IPS-18c (cell line): Measurements from ENCODE around the gene SPNS2.

ENCODE experiments used
- H3K4me3 ChIP-seq: 2 replicates; pipeline ENCODE4 v1.7.0; 2013; ENCODE audit warnings: low read depth, mild to moderate bottlenecking, low read length, moderate library complexity; ENCODE audit not compliant: insufficient read depth
- H3K9me3 ChIP-seq: one replicate; pipeline ENCODE4 v1.6.1; 2013; ENCODE audit warnings: mild to moderate bottlenecking, low read length, moderate library complexity; ENCODE audit not compliant: control insufficient read depth, insufficient read depth

SPNS2 gene

GRCh38 chr17:4498461-4499397 is at the start of gene SPNS2:
TSS of gene SPNS2 (plus strand) at chr17:4498881. CDS start at chr17:4499048, 167 bp downstream.
- H3K9me3 ChIP-seq = no peaks in the 10 kb centered on the region
- peak within 1 kb of the TSS; percentile 64 for H3K4me3 ChIP-seq

GRCh38 chr17:4449736-4450135 is 48.9 kb upstream of the SPNS2 start:
- no peak overlapping the region for H3K4me3 ChIP-seq

GRCh38 chr17:4450710-4451316 is 47.9 kb upstream of the SPNS2 start:
- Histone ChIP-seq H3K4me3 (no peak overlapping the region), H3K9me3 (peaks cover 2% of the 10 kb centered on the region)

More at GRCh38 chr17:4449736-4450135, 48.9 kb upstream of the SPNS2 start:
- peaks cover 2% of the 10 kb centered on the region for H3K9me3 ChIP-seq

GRCh38 chr17:4453812-4454591 is 44.7 kb upstream of the SPNS2 start:
- peaks cover 2% of the 10 kb centered on the region for H3K9me3 ChIP-seq
- no peak overlapping the region for H3K4me3 ChIP-seq

- no peaks in the 10 kb centered on the region for H3K9me3 ChIP-seq
- H3K4me3 ChIP-seq = no peak overlapping the region
Observed at GRCh38 chr17:4460661-4461060, 38.0 kb upstream of the SPNS2 start.

- no peaks in the 10 kb centered on the region for H3K9me3 ChIP-seq
- no peak overlapping the region for H3K4me3 ChIP-seq
Observed at GRCh38 chr17:4463818-4464476, 34.7 kb upstream of the SPNS2 start.

GRCh38 chr17:4465786-4466185 is 32.9 kb upstream of the SPNS2 start:
- no peaks in the 10 kb centered on the region for H3K9me3 ChIP-seq

GRCh38 chr17:4467287-4467686 is 31.4 kb upstream of the SPNS2 start:
- Histone ChIP-seq H3K4me3 (no peak overlapping the region), H3K9me3 (no peaks in the 10 kb centered on the region)

More at GRCh38 chr17:4465786-4466185, 32.9 kb upstream of the SPNS2 start:
- no peak overlapping the region for H3K4me3 ChIP-seq

GRCh38 chr17:4469552-4469951 is 29.1 kb upstream of the SPNS2 start:
- no peaks in the 10 kb centered on the region for H3K9me3 ChIP-seq
- no peak overlapping the region for H3K4me3 ChIP-seq

- H3K9me3 ChIP-seq = no peaks in the 10 kb centered on the region
- H3K4me3 ChIP-seq = no peak overlapping the region
Observed at GRCh38 chr17:4472286-4472685, 26.4 kb upstream of the SPNS2 start.

- Histone ChIP-seq H3K9me3 (no peaks in the 10 kb centered on the region), H3K4me3 (no peak overlapping the region)
Observed at GRCh38 chr17:4474093-4474492, 24.6 kb upstream of the SPNS2 start.

- H3K4me3 ChIP-seq = no peak overlapping the region
- H3K9me3 ChIP-seq = no peaks in the 10 kb centered on the region
Observed at GRCh38 chr17:4475001-4475400, 23.7 kb upstream of the SPNS2 start.

GRCh38 chr17:4475463-4475862 is 23.2 kb upstream of the SPNS2 start:
- H3K4me3 ChIP-seq = no peak overlapping the region
- H3K9me3 ChIP-seq = no peaks in the 10 kb centered on the region

- H3K9me3 ChIP-seq = no peaks in the 10 kb centered on the region
Observed at GRCh38 chr17:4476017-4476416, 22.7 kb upstream of the SPNS2 start.

GRCh38 chr17:4476511-4477070 is 22.1 kb upstream of the SPNS2 start:
- Histone ChIP-seq H3K9me3 (no peaks in the 10 kb centered on the region), H3K4me3 (no peak overlapping the region)

More at GRCh38 chr17:4476017-4476416, 22.7 kb upstream of the SPNS2 start:
- H3K4me3 ChIP-seq = no peak overlapping the region

- Histone ChIP-seq H3K4me3 (no peak overlapping the region), H3K9me3 (no peaks in the 10 kb centered on the region)
Observed at GRCh38 chr17:4477255-4477791, 21.4 kb upstream of the SPNS2 start.
